ENCODE data around the gene ANKRD44. TPM values are rescaled to one million over a fixed set of nuclear protein-coding genes. Genes with fewer than 3 reads are reported as not detected.

ANKRD44 gene
- total RNA-seq, 1 donor from 2014 or later: 14.2 TPM

DNA sequence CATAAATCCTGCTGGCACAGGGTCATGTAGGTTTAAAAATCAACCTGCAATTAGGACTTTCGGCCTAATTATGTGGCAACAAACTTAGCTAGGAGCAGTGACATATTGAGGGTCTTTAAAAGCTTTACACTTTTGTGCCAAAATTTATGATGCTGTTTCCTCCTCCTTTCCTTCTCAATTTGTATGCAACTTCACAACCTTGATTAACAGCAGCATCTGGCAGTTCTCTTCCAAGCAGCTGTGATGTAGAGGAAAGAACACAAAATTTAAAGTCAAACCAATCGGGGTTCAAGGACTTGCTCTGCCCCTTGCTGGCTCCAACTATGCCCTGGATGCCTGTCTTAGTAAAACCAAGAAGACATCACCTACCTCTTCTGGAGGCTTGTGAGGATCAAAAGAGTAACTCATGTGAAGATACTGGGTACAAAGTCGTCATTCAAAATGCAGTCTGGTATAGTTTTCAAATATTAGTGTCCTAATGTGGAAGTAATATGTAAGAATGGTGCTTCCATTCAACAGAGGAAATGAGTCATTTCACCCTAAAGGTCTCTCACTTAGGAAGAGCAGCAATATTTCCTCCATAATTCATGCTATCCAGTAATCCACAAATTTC lies 94.7 kb downstream of the ANKRD44 start:
- Mint-ChIP-seq H3K27me3 (no peaks in the 10 kb centered on the region), H3K4me1 (ENCODE audit: unreplicated experiment) (peaks cover 28% of the 10 kb centered on the region), H3K9me3 (no peaks in the 10 kb centered on the region), H3K36me3 (no peaks in the 10 kb centered on the region), H3K27ac (peak overlapping the region; percentile 33), H3K4me3 (peak overlapping the region; percentile 71)
- TF ChIP-seq, protein P1, sequence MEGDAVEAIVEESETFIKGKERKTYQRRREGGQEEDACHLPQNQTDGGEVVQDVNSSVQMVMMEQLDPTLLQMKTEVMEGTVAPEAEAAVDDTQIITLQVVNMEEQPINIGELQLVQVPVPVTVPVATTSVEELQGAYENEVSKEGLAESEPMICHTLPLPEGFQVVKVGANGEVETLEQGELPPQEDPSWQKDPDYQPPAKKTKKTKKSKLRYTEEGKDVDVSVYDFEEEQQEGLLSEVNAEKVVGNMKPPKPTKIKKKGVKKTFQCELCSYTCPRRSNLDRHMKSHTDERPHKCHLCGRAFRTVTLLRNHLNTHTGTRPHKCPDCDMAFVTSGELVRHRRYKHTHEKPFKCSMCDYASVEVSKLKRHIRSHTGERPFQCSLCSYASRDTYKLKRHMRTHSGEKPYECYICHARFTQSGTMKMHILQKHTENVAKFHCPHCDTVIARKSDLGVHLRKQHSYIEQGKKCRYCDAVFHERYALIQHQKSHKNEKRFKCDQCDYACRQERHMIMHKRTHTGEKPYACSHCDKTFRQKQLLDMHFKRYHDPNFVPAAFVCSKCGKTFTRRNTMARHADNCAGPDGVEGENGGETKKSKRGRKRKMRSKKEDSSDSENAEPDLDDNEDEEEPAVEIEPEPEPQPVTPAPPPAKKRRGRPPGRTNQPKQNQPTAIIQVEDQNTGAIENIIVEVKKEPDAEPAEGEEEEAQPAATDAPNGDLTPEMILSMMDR (conservative IDR thresholded peaks at IDR 0.05): no peak
- no peak for DNase-seq (ENCODE audit: extremely low spot score, unreplicated experiment)

DNA sequence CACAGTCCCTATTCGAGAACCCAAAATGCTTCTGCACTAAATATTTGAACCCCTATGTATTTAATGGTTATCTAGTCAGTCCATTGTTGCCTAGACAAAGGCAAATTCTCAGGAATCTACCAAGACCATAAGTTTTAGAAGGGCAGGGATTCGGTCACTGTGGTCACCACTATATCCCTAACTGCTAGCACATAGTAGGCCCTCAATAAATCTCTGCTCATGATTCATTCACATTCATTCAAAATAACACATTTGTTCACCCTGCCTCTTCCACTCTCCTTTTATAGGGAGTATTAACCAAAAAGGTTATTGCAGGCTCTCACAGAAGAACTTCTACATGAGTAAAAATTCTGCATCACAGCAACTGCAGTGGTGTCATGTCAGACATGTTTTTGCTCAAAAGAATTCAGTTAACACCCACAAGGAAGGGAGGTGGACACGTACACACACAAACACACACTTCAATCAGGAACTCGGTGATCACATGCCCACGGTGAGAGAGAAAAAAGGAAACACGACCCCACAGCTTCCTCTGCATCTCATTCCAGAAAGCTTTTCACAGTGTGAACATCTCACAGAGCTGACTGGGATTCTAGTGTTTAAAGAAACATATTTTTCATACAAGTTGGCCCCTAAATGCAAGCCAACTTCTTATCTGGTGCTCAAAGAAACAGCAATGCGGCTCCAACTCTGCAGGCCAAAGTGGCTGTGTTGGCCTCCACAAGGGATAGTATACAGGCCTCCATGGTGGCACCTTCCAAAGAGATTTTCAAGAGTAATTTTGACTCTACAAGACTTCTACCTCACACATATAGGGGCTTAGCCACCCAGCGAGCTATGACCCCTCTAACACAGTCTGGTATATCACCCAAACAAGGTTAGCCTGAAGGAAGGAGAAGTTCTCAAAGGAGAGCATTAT lies 98.0 kb downstream of the ANKRD44 start:
- Mint-ChIP-seq H3K9me3 (no peaks in the 10 kb centered on the region), H3K36me3 (no peaks in the 10 kb centered on the region), H3K4me1 (ENCODE audit: unreplicated experiment) (peaks cover 39% of the 10 kb centered on the region), H3K27me3 (no peaks in the 10 kb centered on the region), H3K27ac (no peak overlapping the region), H3K4me3 (no peak overlapping the region)
- DNase-seq (ENCODE audit: extremely low spot score, unreplicated experiment): no peak
- TF ChIP-seq, protein P1 (conservative IDR thresholded peaks at IDR 0.05): no peak

DNA sequence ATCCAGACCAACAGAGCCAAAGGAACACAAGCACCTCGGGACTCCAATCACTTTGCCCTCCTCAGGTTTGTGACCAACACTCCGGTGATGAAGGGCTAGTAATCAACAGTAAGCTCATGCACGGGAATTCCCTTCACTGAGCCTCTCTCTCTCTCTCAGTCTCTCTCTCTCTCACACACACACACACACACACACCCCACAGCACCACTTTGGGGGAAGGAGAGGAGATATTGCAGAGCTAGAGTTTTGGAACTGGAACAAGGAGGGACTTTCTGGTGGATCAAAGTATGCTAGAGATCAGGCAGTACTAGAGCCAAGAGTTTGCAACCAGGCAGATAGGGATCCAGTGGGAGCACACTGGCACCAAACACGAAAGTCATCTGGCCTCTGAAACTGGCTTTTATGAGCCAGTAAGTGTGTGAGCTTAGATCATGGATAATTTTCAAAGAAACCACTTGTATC lies 98.7 kb downstream of the ANKRD44 start:
- no peaks in the 10 kb centered on the region for H3K27me3 Mint-ChIP-seq
- DNase-seq (ENCODE audit: extremely low spot score, unreplicated experiment): no peak
- no peak overlapping the region for H3K4me3 Mint-ChIP-seq
- H3K36me3 Mint-ChIP-seq: no peaks in the 10 kb centered on the region
- TF ChIP-seq, protein P1 (conservative IDR thresholded peaks at IDR 0.05): no peak
- no peaks in the 10 kb centered on the region for H3K9me3 Mint-ChIP-seq
- peaks cover 39% of the 10 kb centered on the region for H3K4me1 Mint-ChIP-seq (ENCODE audit: unreplicated experiment)
- H3K27ac Mint-ChIP-seq: no peak overlapping the region

DNA sequence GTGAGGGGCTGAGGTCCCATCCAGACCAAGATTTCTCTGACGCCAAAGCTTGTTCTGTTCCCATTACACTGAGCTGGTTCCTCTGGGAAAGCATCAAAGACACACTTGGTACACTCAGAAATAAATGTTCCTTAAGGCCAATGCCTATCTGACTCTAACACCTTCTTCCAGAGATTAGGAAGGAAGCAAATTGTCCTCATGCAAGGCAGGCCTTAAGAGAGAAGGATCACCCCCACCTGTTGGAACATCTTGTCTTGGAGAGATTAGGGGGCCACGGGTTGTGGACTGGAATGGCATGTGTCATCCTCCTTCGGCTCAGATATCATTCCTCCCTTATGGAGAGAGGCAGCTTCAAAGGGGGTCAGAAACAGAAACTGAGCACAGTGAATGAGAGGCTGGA lies 100.2 kb downstream of the ANKRD44 start:
- Mint-ChIP-seq H3K27me3 (no peaks in the 10 kb centered on the region), H3K36me3 (no peaks in the 10 kb centered on the region), H3K4me3 (no peak overlapping the region), H3K4me1 (ENCODE audit: unreplicated experiment) (peaks cover 25% of the 10 kb centered on the region), H3K9me3 (no peaks in the 10 kb centered on the region), H3K27ac (peak overlapping the region; percentile 56)
- no peak for DNase-seq (ENCODE audit: extremely low spot score, unreplicated experiment)
- TF ChIP-seq, protein P1 (conservative IDR thresholded peaks at IDR 0.05): no peak

DNA sequence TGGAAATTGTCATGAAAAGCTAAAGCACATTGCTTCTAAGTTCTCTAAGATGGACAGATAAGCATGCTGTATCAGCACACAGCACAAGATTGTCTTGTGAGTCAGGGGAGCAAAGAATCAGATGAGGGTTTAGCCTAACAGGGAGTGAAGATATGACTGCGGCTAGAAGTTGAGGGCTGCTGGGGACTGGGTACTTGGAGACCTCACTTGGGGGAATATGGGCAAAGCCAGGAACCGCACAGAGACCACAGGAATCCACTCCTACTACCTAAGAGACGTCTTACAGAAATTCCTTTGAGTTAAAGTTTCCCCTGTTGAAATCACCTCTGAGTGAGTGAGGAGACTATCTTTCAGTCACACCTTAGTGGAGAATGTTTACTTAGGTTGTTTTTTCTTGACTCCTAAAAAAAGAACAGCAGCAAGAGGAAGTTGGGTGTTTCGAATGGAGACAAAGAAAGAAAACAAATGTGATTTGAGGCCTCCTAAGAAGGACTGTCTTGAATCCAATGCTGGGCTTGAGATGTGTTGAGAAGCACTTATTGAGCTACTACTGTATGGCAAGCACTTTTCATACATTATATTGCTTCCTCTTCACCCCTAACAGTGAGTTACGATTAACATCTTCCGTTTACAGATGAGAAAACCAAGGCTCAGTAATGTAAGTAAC lies 100.7 kb downstream of the ANKRD44 start:
- no peak for DNase-seq (ENCODE audit: extremely low spot score, unreplicated experiment)

More for the DNA sequence above, 100.7 kb downstream of the ANKRD44 start:
- Mint-ChIP-seq H3K27me3 (no peaks in the 10 kb centered on the region), H3K4me3 (no peak overlapping the region), H3K9me3 (no peaks in the 10 kb centered on the region), H3K27ac (peak overlapping the region; percentile 56), H3K4me1 (ENCODE audit: unreplicated experiment) (peaks cover 25% of the 10 kb centered on the region), H3K36me3 (no peaks in the 10 kb centered on the region)
- TF ChIP-seq, protein P1 (conservative IDR thresholded peaks at IDR 0.05): no peak
